ENCODE results near the gene ELFN1.

ELFN1 gene

GRCh38 chr7:1712907-1713501 lies 42.9 kb downstream of the ELFN1 start:
- ChIA-PET CTCF (no interaction called here), POLR2A (ENCODE audit: low non-redundant PET) (no interaction called here)
- no peak for DNase-seq (ENCODE audit: low spot score)

DNA sequence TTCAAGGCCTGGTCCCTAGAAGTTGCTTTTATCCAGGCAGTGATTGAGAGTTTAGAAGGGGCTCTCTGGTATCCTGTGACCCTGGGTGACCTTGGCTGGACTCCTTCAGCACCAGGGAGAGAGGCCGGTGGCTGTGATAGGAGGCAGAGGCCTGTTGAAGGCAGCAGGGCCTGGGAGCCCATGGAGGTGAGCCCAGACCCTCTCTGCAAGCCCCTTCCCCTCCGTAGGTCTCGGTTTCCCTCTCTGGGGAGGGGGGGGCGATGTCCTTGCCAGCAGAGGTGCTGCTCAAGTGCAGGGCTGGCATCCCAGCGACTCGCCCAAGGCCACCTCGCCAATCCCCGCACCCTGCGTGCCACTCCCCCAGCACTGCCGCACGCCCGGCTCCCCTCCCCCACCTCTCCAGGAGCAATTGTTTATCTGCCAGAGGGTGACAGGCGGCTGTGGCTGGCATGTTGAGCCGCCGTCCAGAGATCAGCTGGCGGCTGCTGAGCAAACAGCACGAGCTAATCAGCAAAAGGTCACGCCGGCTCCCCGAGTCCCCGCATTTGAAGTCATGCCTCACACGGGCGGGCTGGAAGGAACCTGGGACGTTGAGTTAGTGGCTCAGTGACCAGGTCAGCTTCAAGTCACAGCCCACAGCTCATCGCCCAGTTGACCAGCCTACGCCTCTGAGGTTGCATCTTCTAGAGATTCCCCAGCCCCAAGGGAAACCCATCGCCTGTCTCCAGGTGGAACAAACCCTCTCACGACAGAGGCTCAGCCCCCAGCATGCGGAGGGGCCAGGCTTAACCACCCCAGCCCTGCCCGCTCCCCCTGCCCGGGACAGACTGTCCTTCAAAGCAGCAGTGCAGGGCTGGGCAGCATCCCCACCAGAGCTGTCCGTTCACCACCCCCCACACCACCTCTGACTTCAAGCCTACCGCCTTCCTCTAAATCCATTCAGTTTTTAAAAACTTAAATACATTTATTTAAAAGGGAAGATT lies 43.7 kb downstream of the ELFN1 start:
- ChIA-PET POLR2A (ENCODE audit: low non-redundant PET) (no interaction called here), CTCF (no interaction called here)
- H3K27ac ChIP-seq = no peak overlapping the region
- DNase-seq (ENCODE audit: low spot score) = no peak
- TF ChIP-seq CTCF (conservative IDR thresholded peaks at IDR 0.05; ENCODE audit: low read depth) = no peak

More at GRCh38 chr7:1712907-1713501, 42.9 kb downstream of the ELFN1 start:
- H3K27ac ChIP-seq = no peak overlapping the region
- TF ChIP-seq CTCF (conservative IDR thresholded peaks at IDR 0.05; ENCODE audit: low read depth) = no peak

GRCh38 chr7:1714583-1715330 lies 44.7 kb downstream of the ELFN1 start:
- ChIA-PET CTCF (interaction anchor here (0.6 kb wide), 1 partner anchor 104 kb away, joined by 3 read pairs; no protein-coding TSS in a partner anchor), POLR2A (ENCODE audit: low non-redundant PET) (no interaction called here)
- no peak for TF ChIP-seq CTCF (conservative IDR thresholded peaks at IDR 0.05; ENCODE audit: low read depth)
- no peak for DNase-seq (ENCODE audit: low spot score)
- no peak overlapping the region for H3K27ac ChIP-seq

GRCh38 chr7:1715331-1715625 lies 45.2 kb downstream of the ELFN1 start:
- ChIA-PET POLR2A (ENCODE audit: low non-redundant PET) (no interaction called here), CTCF (interaction anchor here (0.5 to 0.6 kb wide), 2 partner anchors 27 to 208 kb away, joined by 3 to 4 read pairs; no protein-coding TSS in a partner anchor)
- no peak for DNase-seq (ENCODE audit: low spot score)
- TF ChIP-seq CTCF (conservative IDR thresholded peaks at IDR 0.05; ENCODE audit: low read depth) = no peak
- H3K27ac ChIP-seq = no peak overlapping the region

GRCh38 chr7:1715671-1716074 lies 45.6 kb downstream of the ELFN1 start:
- POLR2A ChIA-PET (ENCODE audit: low non-redundant PET) = no interaction called here

More at GRCh38 chr7:1715671-1716074, 45.6 kb downstream of the ELFN1 start:
- no peak overlapping the region for H3K27ac ChIP-seq
- CTCF ChIA-PET = interaction anchor here (0.5 to 0.6 kb wide), 3 partner anchors 27 to 208 kb away, joined by 3 to 5 read pairs (median 4); no protein-coding TSS in a partner anchor
- TF ChIP-seq CTCF (conservative IDR thresholded peaks at IDR 0.05; ENCODE audit: low read depth) = no peak
- DNase-seq (ENCODE audit: low spot score) = no peak

All from RWPE1 (cell line).